Measurements from ENCODE around the gene CD163L1.
"Not testable (repeated sequence)": the region's sequence is repeated elsewhere in the genome, so short reads cannot be mapped to it uniquely, and the experiment has no call there.

CD163L1 gene

DNA sequence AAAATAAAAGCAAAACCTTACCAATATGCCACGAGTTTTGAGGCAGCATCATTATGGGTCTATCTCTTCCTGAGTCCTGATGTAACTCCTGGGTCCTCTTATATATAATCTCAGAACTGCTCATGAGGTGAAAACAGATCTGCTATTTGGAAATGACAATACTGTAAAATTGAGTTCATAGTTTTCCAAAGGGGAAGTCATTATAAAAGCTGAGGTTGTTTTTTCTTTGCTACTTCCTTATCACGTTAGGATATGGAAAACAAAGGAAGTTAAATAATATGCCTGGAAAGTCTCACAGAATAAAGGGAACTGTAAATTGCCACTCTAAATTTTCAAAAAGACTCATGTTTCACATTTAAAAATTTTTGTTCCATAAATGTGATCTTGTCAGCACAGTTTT lies at the start of gene CD163L1:
Gene CD163L1, minus strand, starts transcription at position 78 of the 400 bp plus-strand sequence. Its CDS starts 26 bp downstream, at position 52.
- DNase-seq: no peak

- DNase-seq: no peak
These were observed 49.1 kb upstream of the CD163L1 start for GRCh38 chr12:7493006-7493405.

DNA sequence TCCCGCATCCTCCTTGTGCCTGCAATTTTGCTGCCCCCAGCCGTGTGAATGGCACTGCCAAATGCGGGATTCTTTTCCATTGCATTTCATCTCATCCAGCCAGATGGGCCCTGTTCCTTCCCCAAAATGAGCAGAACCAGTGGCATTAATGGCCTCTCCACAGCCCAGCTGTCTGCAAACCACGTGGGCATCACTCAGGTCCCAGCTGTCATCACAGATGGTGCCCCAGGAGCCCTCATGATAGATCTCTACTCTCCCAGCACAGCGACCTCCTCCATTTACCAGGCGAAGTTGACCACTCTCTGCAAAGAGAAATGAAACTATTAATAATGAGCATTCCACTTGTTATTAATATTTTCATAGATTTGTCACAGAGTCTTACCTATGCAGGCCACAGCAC lies 42.6 kb upstream of the CD163L1 start:
- DNase-seq: no peak

DNA sequence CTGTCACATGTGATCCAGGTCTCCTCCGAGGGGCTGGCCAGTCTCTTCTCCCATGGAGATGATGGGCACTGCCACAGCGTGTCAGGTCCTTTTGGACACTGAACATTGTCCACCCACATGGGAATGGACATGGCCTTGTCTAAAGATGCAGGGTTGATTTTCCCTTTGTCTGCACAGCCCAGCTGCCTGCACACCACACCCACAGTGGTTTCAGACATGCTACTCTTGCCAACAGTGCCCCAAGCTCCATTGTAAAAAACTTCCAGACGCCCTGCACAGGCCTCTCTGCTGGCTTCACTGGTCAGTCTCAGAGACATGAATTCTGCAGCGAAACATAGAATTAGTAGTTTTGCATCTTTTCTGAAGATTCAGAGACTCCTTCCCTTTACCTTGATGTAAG lies 41.1 kb upstream of the CD163L1 start:
- no peak for DNase-seq

GRCh38 chr12:7483343-7483742 lies 39.4 kb upstream of the CD163L1 start:
- no peak for DNase-seq

- no peak for DNase-seq
These were observed 35.8 kb upstream of the CD163L1 start for GRCh38 chr12:7479771-7480170.

DNA sequence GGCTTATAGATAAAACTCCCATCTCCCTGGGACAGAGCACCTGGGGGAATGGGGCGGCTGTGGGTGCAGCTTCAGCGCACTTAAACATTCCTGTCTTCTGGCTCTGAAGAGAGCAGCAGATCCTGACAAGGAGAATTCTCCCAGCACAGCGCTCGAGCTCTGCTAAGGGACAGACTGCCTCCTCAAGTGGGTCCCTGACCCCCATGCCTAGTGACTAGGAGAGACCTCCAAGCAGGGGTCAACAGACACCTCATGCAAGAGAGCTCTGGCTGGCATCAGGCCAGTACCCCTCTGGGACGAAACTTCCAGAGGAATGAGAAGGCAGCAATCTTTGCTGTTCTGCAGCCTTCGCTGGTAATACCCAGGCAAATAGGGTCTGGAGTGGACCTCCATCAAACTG lies 28.1 kb upstream of the CD163L1 start:
- DNase-seq: no peak

DNA sequence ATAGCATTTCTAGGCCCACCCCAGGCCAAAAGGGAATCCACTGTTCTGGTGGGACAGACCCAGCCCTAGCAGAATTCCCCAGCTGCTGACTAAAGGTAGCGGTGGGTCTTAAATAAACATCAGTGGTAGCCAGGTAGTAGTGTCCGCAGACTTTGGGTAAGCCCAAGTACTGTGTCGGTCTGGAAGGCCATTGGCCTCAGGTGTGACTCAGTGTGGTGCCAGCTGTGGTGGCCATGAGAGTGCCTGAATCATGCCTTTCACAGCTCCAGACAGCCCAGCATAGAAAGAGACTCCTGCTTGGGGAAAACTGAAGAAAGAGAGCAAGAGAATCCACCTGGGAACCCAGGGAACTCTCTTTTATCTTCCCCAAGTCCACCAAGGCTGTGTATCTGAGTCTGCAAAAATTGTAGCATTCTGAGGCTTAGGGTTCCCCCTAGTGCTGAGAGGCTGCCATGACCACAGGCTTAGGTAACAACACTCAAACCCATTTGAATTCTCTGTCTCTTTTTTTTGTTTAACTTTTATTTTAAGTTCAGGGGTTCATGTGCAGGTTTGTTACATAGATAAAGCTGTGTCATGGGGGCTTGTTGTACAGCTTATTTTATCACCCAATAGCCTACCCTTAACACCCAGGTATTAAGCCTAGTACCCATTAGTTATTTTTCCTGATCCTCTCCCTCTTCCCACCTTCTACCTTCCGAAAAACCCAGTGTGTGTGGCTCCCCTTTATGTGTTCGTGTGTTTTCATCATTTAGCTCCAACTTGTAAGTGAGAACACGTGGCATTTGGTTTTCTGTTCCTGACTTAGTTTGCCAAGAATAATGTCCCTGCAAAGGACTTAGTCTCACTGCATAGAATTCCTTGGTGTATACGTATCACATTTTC lies 16.7 kb upstream of the CD163L1 start:
- DNase-seq: peak; percentile 26

- DNase-seq: no peak
These were observed 16.0 kb upstream of the CD163L1 start for GRCh38 chr12:7459973-7460372.

DNA sequence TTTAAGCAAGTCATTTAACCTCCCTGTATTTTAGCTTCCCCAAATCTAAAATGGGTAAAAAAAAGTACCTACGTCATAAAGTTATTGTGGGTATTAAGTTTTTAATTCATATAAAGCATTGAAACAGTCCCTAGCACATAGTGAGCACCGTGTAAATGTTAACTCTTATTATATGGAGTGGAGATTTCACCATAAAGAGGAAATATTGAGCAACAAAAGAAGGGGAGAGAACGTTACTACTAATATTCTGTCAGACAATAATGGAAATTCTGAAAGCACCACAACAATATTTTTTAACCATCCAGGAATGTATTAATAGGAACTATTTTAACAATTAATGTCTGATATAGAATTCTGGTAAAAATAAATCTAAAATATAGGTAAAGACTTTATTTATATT lies 7.8 kb upstream of the CD163L1 start:
- DNase-seq: no peak

GRCh38 chr12:7450667-7451066 lies 6.7 kb upstream of the CD163L1 start:
- no peak for DNase-seq

- DNase-seq: no peak
These were observed 4.1 kb upstream of the CD163L1 start for GRCh38 chr12:7448099-7448498.

- no peak for DNase-seq
These were observed 584 bp upstream of the CD163L1 start for GRCh38 chr12:7444537-7444936.

GRCh38 chr12:7441216-7441615 lies 2.7 kb downstream of the CD163L1 start:
- DNase-seq: no peak

GRCh38 chr12:7439579-7440505 lies 4.1 kb downstream of the CD163L1 start:
- no peak for DNase-seq

DNA sequence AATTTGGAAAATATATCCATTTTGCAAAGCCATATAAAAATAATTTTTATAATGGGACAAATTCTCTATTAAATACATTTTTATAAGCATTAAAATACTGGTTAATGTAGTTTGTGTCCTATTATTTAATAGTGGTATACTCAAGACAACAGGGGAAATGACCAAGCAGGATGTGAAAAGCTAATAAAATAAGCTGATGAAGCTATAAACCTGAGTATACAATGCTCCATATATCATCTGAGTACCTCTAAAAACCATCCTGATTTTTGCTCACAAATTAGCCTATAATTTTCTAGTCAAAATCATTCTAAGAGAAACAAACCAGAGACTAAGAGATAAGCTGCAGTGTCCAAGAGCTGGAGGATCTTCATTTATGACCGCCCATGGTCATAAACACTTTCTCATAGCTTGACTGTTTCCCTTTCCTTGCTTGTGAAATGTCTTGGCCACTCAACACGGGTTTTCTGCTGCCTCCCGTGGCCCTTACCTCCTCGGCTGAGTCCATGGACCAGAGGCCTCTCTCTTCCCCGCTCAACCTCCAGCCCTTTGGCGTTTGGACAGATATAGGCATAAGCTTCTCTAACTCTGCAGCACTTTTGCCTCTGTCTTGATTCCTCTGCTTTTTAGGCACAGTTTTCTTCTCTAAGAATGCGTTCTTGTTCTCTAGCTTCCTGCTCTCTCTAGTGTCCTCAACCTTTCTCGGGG lies 5.5 kb downstream of the CD163L1 start:
- not testable (repeated sequence) for DNase-seq

DNA sequence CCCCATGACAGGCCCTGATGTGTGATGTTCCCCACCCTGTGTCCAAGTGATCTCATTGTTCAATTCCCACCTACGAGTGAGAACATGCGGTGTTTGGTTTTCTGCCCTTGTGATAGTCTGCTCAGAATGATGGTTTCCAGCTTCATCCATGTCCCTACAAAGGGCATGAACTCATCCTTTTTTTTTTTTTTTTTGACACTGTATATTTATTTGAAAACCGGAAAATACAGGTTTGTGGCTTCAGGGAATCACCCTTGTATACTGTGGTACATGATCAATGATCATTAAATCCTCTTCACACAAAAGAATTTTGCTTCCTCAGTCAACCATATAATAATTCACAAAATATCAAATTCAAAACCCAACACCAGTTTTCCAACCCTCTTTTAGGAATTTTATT lies 6.5 kb downstream of the CD163L1 start:
- DNase-seq: not testable (repeated sequence)

GRCh38 chr12:7434670-7435069 lies 9.3 kb downstream of the CD163L1 start:
- DNase-seq: no peak

DNA sequence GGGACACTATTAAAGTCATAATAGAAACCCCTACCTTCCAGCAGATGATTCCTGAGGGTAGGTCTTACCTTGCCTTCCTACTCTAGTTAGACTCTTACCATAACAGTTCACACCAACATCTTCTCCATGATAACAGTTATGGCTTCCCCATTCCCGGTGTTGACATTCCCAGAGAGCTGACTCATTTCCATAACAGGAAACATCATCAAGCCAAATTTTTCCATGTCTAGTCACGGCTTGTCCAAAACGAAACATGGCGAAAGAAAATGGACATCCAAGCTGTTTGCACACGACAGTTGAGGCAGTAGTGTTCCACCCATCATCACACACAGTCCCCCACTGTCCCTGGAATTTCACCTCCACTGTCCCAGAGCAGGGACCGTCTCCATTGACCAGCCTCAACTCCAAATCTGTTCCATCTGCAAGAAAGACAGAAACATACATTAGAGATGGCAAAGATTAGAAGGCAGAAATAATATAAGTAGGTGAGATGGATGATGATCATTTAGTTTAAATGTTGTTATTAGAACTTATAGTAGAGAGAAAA lies 10.6 kb downstream of the CD163L1 start:
- DNase-seq: no peak

DNA sequence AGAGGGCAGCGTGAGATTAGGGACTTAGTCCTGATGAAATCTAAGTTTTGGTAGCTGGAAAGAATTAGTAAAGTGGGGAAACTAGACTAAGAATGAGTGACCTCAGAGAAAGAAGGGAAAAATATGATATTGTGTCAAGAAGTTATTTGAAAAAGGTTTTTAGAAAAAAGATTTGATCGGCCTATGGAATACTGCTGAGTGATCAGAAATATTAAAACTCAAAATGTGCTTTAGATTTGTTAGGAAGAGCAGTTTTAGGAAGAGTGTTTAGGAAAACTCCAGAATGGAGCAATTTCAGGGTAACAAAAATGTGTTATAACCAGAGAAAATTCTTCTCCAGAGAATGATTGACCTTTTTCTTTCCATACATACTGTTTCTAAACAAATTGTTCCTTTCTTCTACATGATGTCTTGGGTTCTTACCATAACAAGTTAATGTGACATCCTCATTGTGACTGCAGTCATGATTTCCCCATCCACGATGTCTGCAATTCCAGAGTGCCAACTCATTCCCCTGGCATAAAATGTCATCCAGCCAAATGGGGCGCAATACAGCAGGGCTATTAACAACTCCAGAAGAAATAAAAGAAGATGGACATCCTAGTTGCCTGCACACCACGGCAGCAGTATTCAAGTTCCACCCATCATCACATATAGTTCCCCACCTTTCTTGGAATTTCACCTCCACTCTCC lies 11.8 kb downstream of the CD163L1 start:
- DNase-seq: no peak

DNA sequence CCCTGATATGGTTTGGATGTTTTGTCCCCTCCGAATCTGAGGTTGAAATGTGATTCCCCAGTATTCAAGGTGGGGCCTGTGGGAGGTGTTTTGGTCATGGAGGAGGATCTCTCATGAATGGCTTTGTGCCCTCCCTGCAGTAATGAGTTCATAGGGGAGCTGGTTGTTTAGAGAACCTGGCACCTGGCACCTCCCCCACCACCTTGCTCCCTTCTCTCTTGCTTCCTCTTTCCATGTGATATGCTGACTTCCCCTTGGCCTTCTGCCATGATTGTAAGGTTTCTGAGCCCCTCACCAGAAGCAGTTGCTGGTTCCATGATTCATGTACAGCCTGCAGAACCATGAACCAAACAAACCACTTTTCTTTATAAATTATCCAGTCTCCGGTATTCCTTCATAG lies 32.6 kb downstream of the CD163L1 start:
- no peak for DNase-seq

- DNase-seq: no peak
These were observed 39.7 kb downstream of the CD163L1 start for GRCh38 chr12:7404275-7404674.

Data from NCI-H2107 (cell line).